ENCODE data around the gene PIK3R1. TPM values are rescaled to one million over a fixed set of nuclear protein-coding genes. Genes with fewer than 3 reads are reported as not detected.

PIK3R1 gene
- total RNA-seq, 1 donor from 2014 or later, result 110 TPM

- no peak overlapping the region for H3K4me3 Mint-ChIP-seq
- H3K36me3 Mint-ChIP-seq, result peaks cover 71% of the 10 kb centered on the region
- peaks cover 6% of the 10 kb centered on the region for H3K9me3 Mint-ChIP-seq
- TF ChIP-seq CTCF (conservative IDR thresholded peaks at IDR 0.05), result no peak
- H3K4me1 Mint-ChIP-seq (ENCODE audit: unreplicated experiment), result peaks cover 19% of the 10 kb centered on the region
- H3K27me3 Mint-ChIP-seq, result peaks cover 18% of the 10 kb centered on the region
- DNase-seq (ENCODE audit: extremely low spot score, unreplicated experiment), result no peak
- H3K27ac Mint-ChIP-seq, result no peak overlapping the region
These were observed 81.3 kb downstream of the PIK3R1 start for GRCh38 chr5:68296895-68297294.

- Mint-ChIP-seq H3K36me3 (peaks cover 66% of the 10 kb centered on the region), H3K4me3 (no peak overlapping the region), H3K4me1 (ENCODE audit: unreplicated experiment) (peaks cover 21% of the 10 kb centered on the region), H3K9me3 (peaks cover 6% of the 10 kb centered on the region), H3K27me3 (peaks cover 18% of the 10 kb centered on the region), H3K27ac (no peak overlapping the region)
- TF ChIP-seq CTCF (conservative IDR thresholded peaks at IDR 0.05), result no peak
- DNase-seq (ENCODE audit: extremely low spot score, unreplicated experiment), result no peak
These were observed 82.1 kb downstream of the PIK3R1 start for GRCh38 chr5:68297656-68298055.

- no peak for DNase-seq (ENCODE audit: extremely low spot score, unreplicated experiment)
- Mint-ChIP-seq H3K36me3 (peaks cover 66% of the 10 kb centered on the region), H3K4me3 (no peak overlapping the region), H3K9me3 (peaks cover 6% of the 10 kb centered on the region), H3K27me3 (peaks cover 18% of the 10 kb centered on the region), H3K27ac (no peak overlapping the region), H3K4me1 (ENCODE audit: unreplicated experiment) (peaks cover 29% of the 10 kb centered on the region)
- no peak for TF ChIP-seq CTCF (conservative IDR thresholded peaks at IDR 0.05)
These were observed 82.9 kb downstream of the PIK3R1 start for GRCh38 chr5:68298479-68298878.

- peaks cover 6% of the 10 kb centered on the region for H3K9me3 Mint-ChIP-seq
- peaks cover 18% of the 10 kb centered on the region for H3K27me3 Mint-ChIP-seq
- peaks cover 61% of the 10 kb centered on the region for H3K36me3 Mint-ChIP-seq
- no peak overlapping the region for H3K27ac Mint-ChIP-seq
- no peak for TF ChIP-seq CTCF (conservative IDR thresholded peaks at IDR 0.05)
- H3K4me3 Mint-ChIP-seq, result no peak overlapping the region
- H3K4me1 Mint-ChIP-seq (ENCODE audit: unreplicated experiment), result peaks cover 36% of the 10 kb centered on the region
- DNase-seq (ENCODE audit: extremely low spot score, unreplicated experiment), result no peak
These were observed 83.5 kb downstream of the PIK3R1 start for GRCh38 chr5:68299105-68299504.

GRCh38 chr5:68299575-68299974, 84.0 kb downstream of the PIK3R1 start:
- peaks cover 57% of the 10 kb centered on the region for H3K36me3 Mint-ChIP-seq
- peaks cover 18% of the 10 kb centered on the region for H3K27me3 Mint-ChIP-seq
- H3K4me3 Mint-ChIP-seq, result no peak overlapping the region
- no peak for DNase-seq (ENCODE audit: extremely low spot score, unreplicated experiment)
- H3K9me3 Mint-ChIP-seq, result peaks cover 6% of the 10 kb centered on the region
- TF ChIP-seq CTCF (conservative IDR thresholded peaks at IDR 0.05), result no peak
- no peak overlapping the region for H3K27ac Mint-ChIP-seq
- H3K4me1 Mint-ChIP-seq (ENCODE audit: unreplicated experiment), result peaks cover 39% of the 10 kb centered on the region
